Embryonic facial prominence (tissue), 1 donor: ENCODE data around the gene IGFBP4.

Experiments
- DNase-seq: peaks from one replicate; pipeline ENCODE4 v3.0.0-alpha.2; 2016; ENCODE audit errors: extremely low spot score

The IGFBP4 gene

GRCh38 chr17:40432864-40433528 is 10.3 kb upstream of the IGFBP4 start:
- DNase-seq = no peak

- no peak for DNase-seq
Observed at GRCh38 chr17:40433551-40434415, 9.5 kb upstream of the IGFBP4 start.

GRCh38 chr17:40436636-40437035 is 6.6 kb upstream of the IGFBP4 start:
- no peak for DNase-seq

GRCh38 chr17:40437095-40437732 is 6.0 kb upstream of the IGFBP4 start:
- DNase-seq = no peak

DNA sequence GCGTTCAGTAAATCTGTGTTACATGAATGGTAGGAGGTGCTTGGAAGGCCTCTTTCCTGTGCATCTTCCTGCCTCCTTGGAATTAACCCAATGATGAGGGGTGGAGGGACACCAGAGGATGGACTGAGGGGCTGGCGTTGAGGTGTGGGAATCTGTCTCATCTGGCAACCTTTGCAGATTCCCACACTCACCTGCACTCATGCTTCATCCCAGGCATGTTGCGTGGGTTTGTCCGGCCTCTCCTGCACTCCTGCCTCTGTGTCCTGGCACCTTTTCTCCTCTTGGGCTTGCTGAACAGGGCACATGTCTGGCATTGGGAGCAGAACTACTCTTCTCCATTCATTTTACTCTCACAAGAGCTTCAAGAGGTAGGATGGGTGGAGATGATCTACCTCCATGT is 3.1 kb upstream of the IGFBP4 start:
- DNase-seq = no peak

GRCh38 chr17:40442392-40443195 is 656 bp upstream of the IGFBP4 start:
- DNase-seq = no peak

GRCh38 chr17:40443988-40444899 is 994 bp downstream of the IGFBP4 start:
- no peak for DNase-seq

DNA sequence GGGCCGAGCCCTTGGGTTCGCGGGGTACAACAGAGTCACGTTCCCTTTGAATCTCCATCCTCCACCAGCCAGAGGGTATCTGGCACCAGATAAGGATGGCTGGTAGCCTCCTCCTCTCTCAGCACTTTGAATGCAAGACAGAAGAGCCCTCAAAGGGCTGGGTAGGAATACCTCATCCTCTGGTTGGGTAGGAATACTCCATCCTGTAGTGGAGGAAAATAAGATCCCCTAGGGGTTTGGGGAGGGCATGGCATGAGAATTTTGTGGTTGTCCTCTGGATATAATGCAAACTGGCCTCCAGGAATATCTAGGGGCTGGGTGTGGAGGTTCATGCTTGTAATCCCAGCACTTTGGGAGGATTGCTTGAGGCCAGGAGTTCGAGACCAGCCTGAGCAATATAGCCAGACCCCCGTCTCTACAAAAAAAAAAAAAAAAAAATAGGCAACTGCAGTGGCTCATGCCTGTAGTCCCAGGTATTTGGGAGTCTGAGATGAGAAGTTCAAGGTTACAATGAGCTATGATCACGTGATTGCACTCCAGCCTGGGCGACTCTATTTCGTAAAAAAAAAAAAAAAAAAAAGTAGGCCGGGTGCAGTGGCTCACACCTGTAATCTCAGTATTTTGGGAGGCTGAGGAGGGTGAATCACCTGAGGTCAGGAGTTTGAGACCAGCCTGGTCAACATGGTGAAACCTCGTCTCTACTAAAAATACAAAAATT is 2.7 kb downstream of the IGFBP4 start:
- DNase-seq = no peak

GRCh38 chr17:40447148-40447644 is 3.9 kb downstream of the IGFBP4 start:
- DNase-seq = no peak

DNA sequence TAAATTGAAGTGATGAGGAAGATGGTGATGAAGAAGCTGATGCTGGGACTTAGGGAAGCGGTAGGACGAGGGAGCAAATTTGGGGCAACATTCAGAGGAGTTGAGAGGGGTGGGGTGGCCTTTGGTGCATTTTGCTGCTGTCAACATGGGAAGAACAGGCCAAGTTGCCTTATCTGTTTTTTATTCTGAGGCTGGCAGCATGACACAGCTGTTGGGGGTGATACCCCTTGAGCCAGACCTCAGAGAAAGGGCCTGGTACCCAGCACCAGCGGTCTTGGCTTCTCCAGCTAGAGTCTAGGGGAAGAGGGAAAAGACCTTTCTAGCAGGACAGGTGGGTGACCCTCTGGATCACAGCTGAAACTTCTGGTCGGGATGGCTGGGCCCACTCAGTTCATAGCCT is 4.6 kb downstream of the IGFBP4 start:
- DNase-seq = no peak

DNA sequence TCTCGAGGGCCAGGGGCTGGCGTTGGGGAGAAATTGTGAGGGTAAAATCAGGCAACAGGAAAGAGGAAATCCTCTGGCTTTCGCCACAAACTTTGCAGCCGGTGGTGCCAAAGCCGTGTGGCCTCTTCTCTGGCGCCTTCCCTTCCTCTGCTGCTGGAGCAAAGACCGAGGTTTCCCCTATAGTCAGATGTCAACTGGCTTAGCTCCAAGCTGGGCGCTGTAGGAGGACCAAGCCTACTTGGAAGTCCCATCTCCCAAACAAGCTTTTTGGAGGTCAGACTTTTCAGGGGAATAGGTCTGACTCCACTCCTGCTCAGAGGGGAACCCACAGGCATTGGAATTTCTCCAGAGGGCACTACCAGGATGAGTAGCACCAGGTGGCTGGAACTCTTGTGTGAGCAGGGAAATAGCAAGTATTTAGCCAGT is 5.0 kb downstream of the IGFBP4 start:
- no peak for DNase-seq

DNA sequence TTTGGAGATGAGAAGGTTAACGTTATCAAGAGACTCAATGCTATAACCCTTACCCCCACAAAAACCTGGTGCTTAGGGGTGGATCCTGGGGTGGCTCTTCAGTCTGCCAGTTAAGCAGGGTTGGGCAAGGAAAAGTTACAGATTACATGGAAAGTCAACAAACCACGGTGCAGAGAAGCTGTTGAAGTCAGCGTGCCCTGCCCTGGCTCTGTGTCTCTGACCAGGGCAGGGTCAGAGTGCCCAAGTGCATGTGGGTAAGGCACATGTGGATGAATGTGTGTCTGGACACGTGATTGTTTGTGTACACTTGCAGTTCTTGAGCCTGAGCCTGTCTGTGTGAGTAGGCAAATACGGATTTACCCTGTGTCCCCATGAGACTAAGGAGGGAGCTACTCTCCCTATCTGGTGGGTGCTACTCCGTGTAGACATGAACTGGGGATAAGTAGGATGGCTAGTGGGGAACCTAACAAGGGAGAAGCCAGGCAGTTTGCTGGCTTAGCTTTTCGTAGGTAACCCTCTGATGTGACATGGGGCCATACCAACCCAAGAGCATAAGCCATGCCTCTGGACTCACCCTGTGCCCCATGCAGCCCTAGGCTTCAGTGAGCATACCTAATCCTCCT is 5.5 kb downstream of the IGFBP4 start:
- DNase-seq = no peak

DNA sequence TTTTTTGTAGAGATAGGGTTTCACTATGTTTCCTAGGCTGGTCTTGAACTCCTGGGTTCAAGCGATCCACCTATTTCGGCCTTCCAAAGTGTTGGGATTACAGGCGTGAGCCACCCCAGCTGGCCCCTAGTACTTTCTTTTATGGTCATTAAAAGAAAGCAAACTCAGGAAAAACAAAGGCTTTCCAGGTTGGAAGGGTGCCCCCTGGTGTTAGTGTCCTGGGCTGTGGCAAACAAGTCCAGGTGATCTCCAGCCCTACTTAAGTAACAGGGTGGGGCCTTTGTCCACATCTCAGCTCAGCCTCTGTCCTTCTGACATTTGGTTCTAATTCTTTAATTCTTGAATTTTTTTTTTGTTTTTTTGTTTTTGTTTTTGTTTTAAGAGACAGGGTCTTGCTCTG is 6.9 kb downstream of the IGFBP4 start:
- DNase-seq = no peak

DNA sequence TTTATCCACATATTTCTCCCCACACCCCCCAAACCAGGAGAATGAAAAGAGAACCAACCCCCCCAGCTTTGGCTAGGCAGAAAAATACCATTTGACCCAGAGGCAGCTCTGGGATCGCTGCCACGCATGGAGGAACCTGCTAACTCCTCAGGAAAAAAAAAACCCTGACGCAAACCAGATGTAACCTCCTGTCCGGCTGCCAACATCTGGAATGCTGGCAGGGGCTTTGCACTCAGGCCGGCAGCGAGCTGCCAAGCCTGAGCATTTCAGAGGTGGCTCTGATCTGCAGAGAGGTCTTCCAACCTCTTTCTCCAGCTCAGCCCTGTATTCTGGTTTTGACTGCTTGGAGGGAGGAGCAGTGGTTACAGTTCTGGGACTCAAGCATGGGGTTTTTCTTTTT is 8.2 kb downstream of the IGFBP4 start:
- DNase-seq = peak; percentile 29

GRCh38 chr17:40452216-40452787 is 9.1 kb downstream of the IGFBP4 start:
- peak; percentile 29 for DNase-seq

- DNase-seq = no peak
Observed at GRCh38 chr17:40452921-40453378, 9.7 kb downstream of the IGFBP4 start.

GRCh38 chr17:40453881-40454612 is 10.8 kb downstream of the IGFBP4 start:
- DNase-seq = no peak

DNA sequence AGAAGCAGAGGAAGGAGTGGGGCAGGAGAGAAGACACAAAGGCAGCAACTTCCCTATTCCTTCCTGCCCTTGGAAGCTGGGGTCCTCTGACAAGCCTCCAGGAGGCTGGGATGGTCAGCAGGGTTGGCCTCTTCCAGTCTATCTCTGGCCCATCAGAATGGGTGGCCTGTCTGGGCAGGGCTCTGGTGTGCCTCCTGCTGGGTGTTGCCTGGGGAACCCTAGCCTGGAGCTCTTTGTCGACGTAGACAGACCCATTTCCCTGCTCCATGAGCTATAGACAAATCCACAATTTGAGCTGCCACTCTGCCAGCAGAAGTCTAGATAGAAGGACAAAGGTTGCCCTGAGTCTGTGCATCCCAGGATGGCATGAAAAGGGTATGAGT is 11.4 kb downstream of the IGFBP4 start:
- no peak for DNase-seq
